B cell (primary cell): ENCODE data around the gene TAF8. TPM values are rescaled to one million over a fixed set of nuclear protein-coding genes. Genes with fewer than 3 reads are reported as not detected.

Source experiments
- ATAC-seq: fragments of 200-7000 bp; cut with Tn5 transposase; one replicate; pipeline ENCODE4 v1.10.0; 2021; ENCODE audit warnings: low read depth, mild to moderate bottlenecking, moderate number of reproducible peaks, moderate library complexity
- CTCF ChIA-PET: fragments of 350-600 bp; sonication (Branson Sonifier 250); formaldehyde crosslinking; loops from one replicate; lab custom pipeline; 2021; ENCODE audit warnings: antibody characterized with exemption, inconsistent platforms; lab: Charles Lee
- POLR2A ChIA-PET: fragments of 350-600 bp; sonication (Branson Sonifier 250); formaldehyde crosslinking; loops from one replicate; lab custom pipeline; 2021; ENCODE audit warnings: antibody characterized with exemption; lab: Charles Lee
- DNase-seq: peaks from one replicate; pipeline ENCODE4 v3.0.0; 2013
- H2AFZ ChIP-seq: 2 replicates; pipeline ENCODE4 v1.6.1; 2012; ENCODE audit warnings: mild to moderate bottlenecking, low read depth, low read length; ENCODE audit not compliant: insufficient read depth, poor library complexity, severe bottlenecking
- H3K27ac ChIP-seq, 2 donors: 1 replicate in 1 of 2; 2 replicates in 1 of 2; pipeline ENCODE4 v1.5.1; 2012 to 2013; ENCODE audit warnings: low read length in 2 of 2, mild to moderate bottlenecking in 2 of 2, moderate library complexity in 1 of 2
- H3K27me3 ChIP-seq, 4 experiments: fragments of 200-600 bp in 1 of 4; sonication (generic) in 1 of 4; replicated peaks in 1 of 4; 1 replicate in 2 of 4; 2 replicates in 2 of 4; pipeline versions ENCODE4 v1.6.1 to v1.7.0; 2013 to 2016; ENCODE audit warnings: low read length in 3 of 4, mild to moderate bottlenecking in 2 of 4, mixed read lengths in 1 of 4, moderate library complexity in 1 of 4; ENCODE audit not compliant: insufficient read depth in 4 of 4, control insufficient read depth in 3 of 4; ENCODE audit errors: control extremely low read depth in 1 of 4
- H3K36me3 ChIP-seq, 2 experiments: replicated peaks in 1 of 2; 1 replicate in 1 of 2; 2 replicates in 1 of 2; pipeline versions ENCODE4 v1.6.1 to v1.7.1; 2013; ENCODE audit warnings: low read length in 1 of 2; ENCODE audit not compliant: insufficient read depth in 2 of 2, control insufficient read depth in 1 of 2; ENCODE audit errors: control extremely low read depth in 1 of 2, extremely low read depth in 1 of 2
- H3K4me1 ChIP-seq, 2 donors: fragments of 200-600 bp in 1 of 2; sonication (generic) in 1 of 2; 1 replicate in 1 of 2; 2 replicates in 1 of 2; pipeline versions ENCODE4 v1.5.1 to v1.6.1; 2013 to 2017; ENCODE audit warnings: low read length in 2 of 2; ENCODE audit not compliant: control insufficient read depth in 2 of 2, insufficient read depth in 2 of 2
- H3K4me2 ChIP-seq: replicated peaks from 2 replicates; pipeline ENCODE3; 2012; ENCODE audit warnings: mild to moderate bottlenecking, low read depth, low read length; ENCODE audit not compliant: poor library complexity, severe bottlenecking
- H3K4me3 ChIP-seq, 5 experiments: fragments of 200-600 bp in 1 of 5; sonication (generic) in 1 of 5; 1 replicate in 3 of 5; 2 replicates in 2 of 5; pipeline versions ENCODE4 v1.5.1 to v1.7.0; 2011 to 2016; ENCODE audit warnings: low read length in 4 of 5, mild to moderate bottlenecking in 4 of 5, low read depth in 2 of 5, control low read depth in 1 of 5, moderate library complexity in 1 of 5; ENCODE audit not compliant: insufficient read depth in 1 of 5; ENCODE audit errors: control extremely low read depth in 1 of 5, extremely low read depth in 1 of 5
- H3K79me2 ChIP-seq: fragments of 200-600 bp; sonication (generic); one replicate; pipeline ENCODE4 v1.6.0; 2016; ENCODE audit warnings: low read length; ENCODE audit not compliant: control insufficient read depth, insufficient read depth
- H3K9ac ChIP-seq: fragments of 200-600 bp; sonication (generic); 2 replicates; pipeline ENCODE4 v1.6.1; 2017; ENCODE audit warnings: mild to moderate bottlenecking, low read length, moderate library complexity
- H3K9me3 ChIP-seq, 3 donors: one replicate each; pipeline versions ENCODE4 v1.6.1 to v1.7.1; 2013; ENCODE audit warnings: low read length in 2 of 3; ENCODE audit not compliant: control insufficient read depth in 2 of 3, insufficient read depth in 1 of 3; ENCODE audit errors: control extremely low read depth in 1 of 3
- H4K20me1 ChIP-seq: 2 replicates; pipeline ENCODE4 v1.6.0; 2012; ENCODE audit warnings: mild to moderate bottlenecking, low read length; ENCODE audit not compliant: insufficient read depth, control insufficient read depth, poor library complexity, severe bottlenecking
- H3K27ac Mint-ChIP-seq: one replicate; pipeline ENCODE4 v1.8.0; 2021; ENCODE audit warnings: mixed read lengths
- H3K27me3 Mint-ChIP-seq: one replicate; pipeline ENCODE4 v1.8.0; 2021; ENCODE audit warnings: mixed read lengths
- H3K4me1 Mint-ChIP-seq: one replicate; pipeline ENCODE4 v1.8.0; 2021; ENCODE audit warnings: mixed read lengths
- H3K4me3 Mint-ChIP-seq: one replicate; pipeline ENCODE4 v1.8.0; 2021; ENCODE audit warnings: mixed read lengths
- H3K9me3 Mint-ChIP-seq: one replicate; pipeline ENCODE4 v1.8.0; 2022; ENCODE audit warnings: mixed read lengths; ENCODE audit not compliant: insufficient read depth
- CTCF ChIP-seq: fragments of 200-600 bp; IDR thresholded peaks from one replicate; pipeline ENCODE4 v1.8.0; 2022; ENCODE audit warnings: antibody characterized with exemption, mild to moderate bottlenecking
- EZH2 ChIP-seq: IDR thresholded peaks from 2 replicates; pipeline ENCODE4 v1.6.1; 2012; ENCODE audit warnings: borderline replicate concordance, low read depth, mild to moderate bottlenecking, moderate library complexity, low read length; ENCODE audit not compliant: insufficient read depth, poor library complexity, severe bottlenecking
- WGBS: methylation state at CpG from one replicate; pipeline ENCODE4 v1.1.5; 2013; ENCODE audit warnings: missing lambda C conversion rate; ENCODE audit not compliant: insufficient coverage; 5-methylcytosine and 5-hydroxymethylcytosine counted together
- intact Hi-C: fragments of 100-400 bp; cut with micrococcal nuclease; formaldehyde crosslinking; loops from one replicate; pipeline ENCODE4 v1.10.0; 2022
- polyA plus RNA-seq: library from polyadenylated mRNA; depleted of rRNA; stranded (reverse); fragments of >200 nt; gene quantifications from 2 replicates; pipeline ENCODE4 v1.2.3, GENCODE V29; 2012
- total RNA-seq, 2 donors: library from RNA; stranded (reverse); fragments of 120-200 nt in 1 of 2; gene quantifications; 1 replicate in 1 of 2; 2 replicates in 1 of 2; pipeline versions ENCODE4 v1.2.3 to v1.2.4, GENCODE V29; 2013 to 2022

TAF8 gene
- total and polyA plus RNA-seq, 2 donors (not counting 1 experiment from before 2014, with no cell fraction given), result 30.6 to 67.0 TPM

GRCh38 chr6:42020967-42021366, 29.4 kb upstream of the TAF8 start:
- peaks cover 2% of the 10 kb centered on the region for H3K9me3 Mint-ChIP-seq
- no peaks in the 10 kb centered on the region for H3K9me3 ChIP-seq
- no peak overlapping the region for H2AFZ ChIP-seq
- no peaks in the 10 kb centered on the region for H3K27me3 ChIP-seq
- peak overlapping the region; percentile 95 for H3K27ac Mint-ChIP-seq
- peak overlapping the region; percentile 77 for H3K4me3 Mint-ChIP-seq
- WGBS, result 100% methylated on average over 2 of the region's 8 CpGs
- H4K20me1 ChIP-seq, result peaks cover 70% of the 10 kb centered on the region
- ATAC-seq (no peak), DNase-seq (no peak)
- H3K27me3 Mint-ChIP-seq, result no peaks in the 10 kb centered on the region
- no peak overlapping the region for H3K9ac ChIP-seq
- peaks cover 64 to 71% of the 10 kb centered on the region in 2 donors for H3K4me1 ChIP-seq
- H3K79me2 ChIP-seq, result peaks cover 91% of the 10 kb centered on the region
- POLR2A ChIA-PET, result no interaction called here
- no peak for TF ChIP-seq EZH2
- no peak for TF ChIP-seq CTCF
- H3K27ac ChIP-seq, result peak overlapping the region; percentile 79 to 93
- H3K4me1 Mint-ChIP-seq, result peaks cover 71% of the 10 kb centered on the region
- peaks cover 0 to 19% of the 10 kb centered on the region in 2 experiments for H3K36me3 ChIP-seq
- H3K4me2 ChIP-seq, result peak overlapping the region; percentile 74
- no peak overlapping the region for H3K4me3 ChIP-seq
- intact Hi-C loops, result loop anchor here (5.0 to 10.0 kb wide), 2 partner anchors 44 to 296 kb away; no protein-coding TSS in a partner anchor
- CTCF ChIA-PET, result interaction anchor here (3.6 kb wide), 1 partner anchor 22 kb away, joined by 23 read pairs; no protein-coding TSS in a partner anchor
